ENCODE results near the gene FAM3A.

GRCh38 chrX:154542723-154543424 is 26.8 kb upstream of the FAM3A start:
- TF ChIP-seq CTCF (IDR thresholded peaks at IDR 0.05; ENCODE audit: low read depth, low read length, poor library complexity, severe bottlenecking), result no peak
- no peak for TF ChIP-seq EZH2phosphoT487 (IDR thresholded peaks at IDR 0.05; ENCODE audit: borderline replicate concordance, low read length)

All from DOHH2 (cell line).